ENCODE results near the gene RTN1.

GRCh38 chr14:59595071-59595470, 275.5 kb downstream of the RTN1 start:
- TF ChIP-seq CTCF (IDR thresholded peaks at IDR 0.05; ENCODE audit: low read depth, low read length): no peak
- no peak for TF ChIP-seq MAX (IDR thresholded peaks at IDR 0.05; ENCODE audit: low read depth, low read length)
- no peak for TF ChIP-seq MYC (IDR thresholded peaks at IDR 0.05; ENCODE audit: low read depth, low read length)
- TF ChIP-seq POLR2A (IDR thresholded peaks at IDR 0.05; ENCODE audit: extremely low read depth, insufficient read length): no peak

Data from NB4 (cell line).